GM21825 (cell line): ENCODE results near the gene FUCA2.
"Not testable (repeated sequence)": the region's sequence is repeated elsewhere in the genome, so short reads cannot be mapped to it uniquely, and the experiment has no call there.

Experiments
- ATAC-seq: cut with Tn5 transposase; IDR thresholded peaks from one replicate; pipeline ENCODE4 v1.9.1; 2021; ENCODE audit warnings: mild to moderate bottlenecking, moderate library complexity; ENCODE audit not compliant: unreplicated experiment

FUCA2 gene

GRCh38 chr6:143505111-143505510, 6.4 kb downstream of the FUCA2 start:
- ATAC-seq, result no peak

- ATAC-seq, result no peak
Observed at GRCh38 chr6:143504369-143504768, 7.2 kb downstream of the FUCA2 start.

GRCh38 chr6:143501851-143502250, 9.7 kb downstream of the FUCA2 start:
- no peak for ATAC-seq

GRCh38 chr6:143498428-143498827, 13.1 kb downstream of the FUCA2 start:
- ATAC-seq, result no peak

GRCh38 chr6:143496974-143497373, 14.5 kb downstream of the FUCA2 start:
- ATAC-seq, result no peak

- ATAC-seq, result no peak
Observed at GRCh38 chr6:143490775-143491174, 20.7 kb downstream of the FUCA2 start.

GRCh38 chr6:143490244-143490643, 21.3 kb downstream of the FUCA2 start:
- ATAC-seq, result no peak

GRCh38 chr6:143486752-143487151, 24.8 kb downstream of the FUCA2 start:
- no peak for ATAC-seq

- no peak for ATAC-seq
Observed at GRCh38 chr6:143485967-143486366, 25.6 kb downstream of the FUCA2 start.

- ATAC-seq, result no peak
Observed at GRCh38 chr6:143482593-143482992, 28.9 kb downstream of the FUCA2 start.

- no peak for ATAC-seq
Observed at GRCh38 chr6:143478479-143479062, 32.9 kb downstream of the FUCA2 start.

- no peak for ATAC-seq
Observed at GRCh38 chr6:143476545-143476944, 35.0 kb downstream of the FUCA2 start.

- ATAC-seq, result no peak
Observed at GRCh38 chr6:143471822-143472221, 39.7 kb downstream of the FUCA2 start.

GRCh38 chr6:143468823-143469222, 42.7 kb downstream of the FUCA2 start:
- ATAC-seq, result not testable (repeated sequence)

GRCh38 chr6:143468026-143468425, 43.5 kb downstream of the FUCA2 start:
- ATAC-seq, result no peak

- ATAC-seq, result no peak
Observed at GRCh38 chr6:143465546-143465945, 46.0 kb downstream of the FUCA2 start.

GRCh38 chr6:143457563-143458359, 53.8 kb downstream of the FUCA2 start:
- ATAC-seq, result no peak

- no peak for ATAC-seq
Observed at GRCh38 chr6:143451531-143451930, 60.0 kb downstream of the FUCA2 start.

GRCh38 chr6:143450453-143451371, 60.8 kb downstream of the FUCA2 start, which contains the start of the genes ADAT2 and PEX3:
Gene ADAT2 (minus strand): TSS chr6:143450695. CDS start chr6:143450658, 37 bp downstream.
Gene PEX3 (plus strand): TSS chr6:143450805. CDS start chr6:143451043, 238 bp downstream.
- peak; percentile 97 for ATAC-seq

GRCh38 chr6:143449714-143450452, 61.6 kb downstream of the FUCA2 start:
- peak; percentile 11 for ATAC-seq
